ENCODE results near the gene LVRN. TPM values are rescaled to one million over a fixed set of nuclear protein-coding genes. Genes with fewer than 3 reads are reported as not detected.

LVRN gene
- total RNA-seq, 3 donors from 2014 or later (not counting 1 experiment from before 2014, with no cell fraction given), result 0.77 TPM; not detected in 2

- ATAC-seq, result no peak
- intact Hi-C loops (cut with micrococcal nuclease), result no loop called here
- H3K27ac ChIP-seq (ENCODE audit: low read length), result no peak overlapping the region
- no peak overlapping the region for H3K4me3 Mint-ChIP-seq
- no peaks in the 10 kb centered on the region for H3K36me3 Mint-ChIP-seq
- H3K27me3 Mint-ChIP-seq (ENCODE audit: low read depth in 2 of 2), result peaks cover 0 to 8% of the 10 kb centered on the region in 2 donors
- no peaks in the 10 kb centered on the region for H3K4me1 ChIP-seq (ENCODE audit: control insufficient read depth, insufficient read depth, low read length)
- no peaks in the 10 kb centered on the region for H3K9me3 ChIP-seq (ENCODE audit: control insufficient read depth, insufficient read depth, low read length)
- H3K4me1 Mint-ChIP-seq, result no peaks in the 10 kb centered on the region
- DNase-seq, result no peak
- H3K9me3 Mint-ChIP-seq, result no peaks in the 10 kb centered on the region
- H3K27ac Mint-ChIP-seq, result no peak overlapping the region
- H3K27me3 ChIP-seq (ENCODE audit: control insufficient read depth, insufficient read depth, low read length), result peaks cover 2% of the 10 kb centered on the region
- TF ChIP-seq CTCF (IDR thresholded peaks at IDR 0.05), result no peak
- H3K4me3 ChIP-seq (ENCODE audit: low read length), result no peak overlapping the region
- WGBS (ENCODE audit: insufficient coverage), result 93% methylated on average over 6 of the region's 6 CpGs
- no peaks in the 10 kb centered on the region for H3K36me3 ChIP-seq (ENCODE audit: control insufficient read depth, insufficient read depth, low read length)
These were observed 40.0 kb downstream of the LVRN start for GRCh38 chr5:116002116-116002906.

- Histone ChIP-seq H3K4me1 (ENCODE audit: control insufficient read depth, insufficient read depth, low read length) (no peaks in the 10 kb centered on the region), H3K9me3 (ENCODE audit: control insufficient read depth, insufficient read depth, low read length) (no peaks in the 10 kb centered on the region), H3K27ac (ENCODE audit: low read length) (no peak overlapping the region), H3K36me3 (ENCODE audit: control insufficient read depth, insufficient read depth, low read length) (no peaks in the 10 kb centered on the region), H3K27me3 (ENCODE audit: control insufficient read depth, insufficient read depth, low read length) (peaks cover 2% of the 10 kb centered on the region), H3K4me3 (ENCODE audit: low read length) (no peak overlapping the region)
- Mint-ChIP-seq H3K4me1 (no peaks in the 10 kb centered on the region), H3K9me3 (no peaks in the 10 kb centered on the region), H3K36me3 (no peaks in the 10 kb centered on the region), H3K27me3 (ENCODE audit: low read depth in 2 of 2) (peaks cover 2 to 8% of the 10 kb centered on the region in 2 donors), H3K4me3 (no peak overlapping the region), H3K27ac (no peak overlapping the region)
- 86% methylated on average over 2 of the region's 3 CpGs for WGBS (ENCODE audit: insufficient coverage)
- no peak for TF ChIP-seq CTCF (IDR thresholded peaks at IDR 0.05)
- DNase-seq (no peak), ATAC-seq (no peak)
- intact Hi-C loops (cut with micrococcal nuclease), result no loop called here
These were observed 42.0 kb downstream of the LVRN start for GRCh38 chr5:116004248-116004647.

GRCh38 chr5:116009806-116010205 is 47.5 kb downstream of the LVRN start:
- Histone ChIP-seq H3K27me3 (ENCODE audit: control insufficient read depth, insufficient read depth, low read length) (peaks cover 3% of the 10 kb centered on the region), H3K4me1 (ENCODE audit: control insufficient read depth, insufficient read depth, low read length) (no peaks in the 10 kb centered on the region), H3K9me3 (ENCODE audit: control insufficient read depth, insufficient read depth, low read length) (no peaks in the 10 kb centered on the region), H3K27ac (ENCODE audit: low read length) (no peak overlapping the region), H3K36me3 (ENCODE audit: control insufficient read depth, insufficient read depth, low read length) (no peaks in the 10 kb centered on the region), H3K4me3 (ENCODE audit: low read length) (no peak overlapping the region)
- Mint-ChIP-seq H3K4me1 (no peaks in the 10 kb centered on the region), H3K36me3 (no peaks in the 10 kb centered on the region), H3K9me3 (no peaks in the 10 kb centered on the region), H3K27me3 (ENCODE audit: low read depth in 2 of 2) (peaks cover 16 to 25% of the 10 kb centered on the region in 2 donors), H3K4me3 (no peak overlapping the region), H3K27ac (no peak overlapping the region)
- ATAC-seq, result no peak
- TF ChIP-seq CTCF (IDR thresholded peaks at IDR 0.05), result no peak
- intact Hi-C loops (cut with micrococcal nuclease), result no loop called here
- no peak for DNase-seq
- 100% methylated on average over 2 of the region's 3 CpGs for WGBS (ENCODE audit: insufficient coverage)

GRCh38 chr5:116011046-116011445 is 48.8 kb downstream of the LVRN start:
- Mint-ChIP-seq H3K4me3 (no peak overlapping the region), H3K9me3 (no peaks in the 10 kb centered on the region), H3K36me3 (no peaks in the 10 kb centered on the region), H3K27me3 (ENCODE audit: low read depth in 2 of 2) (peaks cover 16 to 26% of the 10 kb centered on the region in 2 donors), H3K27ac (no peak overlapping the region), H3K4me1 (no peaks in the 10 kb centered on the region)
- no peaks in the 10 kb centered on the region for H3K9me3 ChIP-seq (ENCODE audit: control insufficient read depth, insufficient read depth, low read length)
- intact Hi-C loops (cut with micrococcal nuclease), result no loop called here
- H3K36me3 ChIP-seq (ENCODE audit: control insufficient read depth, insufficient read depth, low read length), result no peaks in the 10 kb centered on the region
- H3K27ac ChIP-seq (ENCODE audit: low read length), result no peak overlapping the region
- H3K4me1 ChIP-seq (ENCODE audit: control insufficient read depth, insufficient read depth, low read length), result no peaks in the 10 kb centered on the region
- TF ChIP-seq CTCF (IDR thresholded peaks at IDR 0.05), result no peak
- H3K27me3 ChIP-seq (ENCODE audit: control insufficient read depth, insufficient read depth, low read length), result peaks cover 3% of the 10 kb centered on the region
- no peak overlapping the region for H3K4me3 ChIP-seq (ENCODE audit: low read length)
- DNase-seq (no peak), ATAC-seq (no peak)

All from natural killer cell (primary cell).